DMS 273 (cell line): Measurements from ENCODE around the gene LINGO3.
A peak's percentile ranks its signal among the peaks of the same experiment; 100 is the strongest.
"Not testable (repeated sequence)": the region's sequence is repeated elsewhere in the genome, so short reads cannot be mapped to it uniquely, and the experiment has no call there.

Experiments used
- DNase-seq: peaks from one replicate; lab custom pipeline; 2025; ENCODE audit not compliant: unreplicated experiment; lab: John Stamatoyannopoulos, UW

Gene LINGO3, protein sequence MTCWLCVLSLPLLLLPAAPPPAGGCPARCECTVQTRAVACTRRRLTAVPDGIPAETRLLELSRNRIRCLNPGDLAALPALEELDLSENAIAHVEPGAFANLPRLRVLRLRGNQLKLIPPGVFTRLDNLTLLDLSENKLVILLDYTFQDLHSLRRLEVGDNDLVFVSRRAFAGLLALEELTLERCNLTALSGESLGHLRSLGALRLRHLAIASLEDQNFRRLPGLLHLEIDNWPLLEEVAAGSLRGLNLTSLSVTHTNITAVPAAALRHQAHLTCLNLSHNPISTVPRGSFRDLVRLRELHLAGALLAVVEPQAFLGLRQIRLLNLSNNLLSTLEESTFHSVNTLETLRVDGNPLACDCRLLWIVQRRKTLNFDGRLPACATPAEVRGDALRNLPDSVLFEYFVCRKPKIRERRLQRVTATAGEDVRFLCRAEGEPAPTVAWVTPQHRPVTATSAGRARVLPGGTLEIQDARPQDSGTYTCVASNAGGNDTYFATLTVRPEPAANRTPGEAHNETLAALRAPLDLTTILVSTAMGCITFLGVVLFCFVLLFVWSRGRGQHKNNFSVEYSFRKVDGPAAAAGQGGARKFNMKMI

DNA sequence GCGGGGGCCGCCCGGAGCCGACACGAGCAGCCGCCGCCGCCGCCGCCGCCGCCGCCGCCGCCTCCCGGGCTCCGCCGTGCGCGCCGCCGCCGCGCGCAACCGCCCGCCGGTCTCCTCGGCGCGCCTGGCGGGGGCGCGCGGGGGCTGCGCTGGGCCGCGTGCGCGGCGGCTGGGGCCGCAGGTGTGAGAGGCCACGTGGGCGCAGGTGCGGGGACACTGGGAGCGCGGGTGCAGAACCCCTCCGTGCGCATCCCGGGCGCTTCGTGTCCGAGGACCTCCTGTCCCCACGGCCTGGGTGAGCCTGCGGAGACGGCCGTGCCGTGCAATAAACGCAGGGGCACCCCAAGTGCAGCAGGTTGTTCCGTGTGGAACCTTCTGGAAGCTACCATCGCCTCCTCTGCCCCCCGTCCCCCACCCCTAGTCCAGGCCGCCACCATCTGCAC is at the start of gene LINGO3:
LINGO3 (minus strand) TSS at position 41 of the 443 bp plus-strand sequence. CDS start 16,378 bp downstream, outside the sequence.
- peak; percentile 68 for DNase-seq

DNA sequence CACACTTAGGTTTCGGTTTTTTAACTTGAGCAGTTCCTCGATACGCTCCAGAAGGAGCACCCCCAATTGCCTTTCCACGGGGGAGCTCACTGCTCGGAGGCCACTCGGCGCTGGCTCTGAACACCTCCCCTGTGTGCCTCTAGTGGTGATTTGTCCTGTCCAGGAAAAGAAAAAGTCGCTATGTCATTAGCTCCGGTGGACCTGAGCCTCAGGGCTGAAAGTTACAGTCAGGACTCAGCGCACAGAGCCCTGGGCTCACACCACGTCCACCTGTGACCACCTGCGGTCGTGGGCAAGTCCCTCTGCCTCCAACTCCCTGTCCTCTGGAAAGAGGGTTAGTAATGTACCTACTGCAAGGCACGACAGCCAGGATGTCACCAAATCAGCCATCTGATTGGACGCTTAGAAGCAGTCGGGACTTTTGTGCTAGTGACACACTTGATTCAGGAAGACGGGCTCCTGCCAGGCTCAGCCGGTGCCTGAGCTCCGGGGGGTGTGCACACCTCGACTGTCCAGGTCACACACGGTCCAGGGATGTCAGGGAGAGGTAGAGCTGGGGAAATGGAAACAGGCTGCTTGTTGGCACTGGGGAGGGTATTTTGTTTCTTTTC is 48.2 kb upstream of the LINGO3 start:
- no peak for DNase-seq

DNA sequence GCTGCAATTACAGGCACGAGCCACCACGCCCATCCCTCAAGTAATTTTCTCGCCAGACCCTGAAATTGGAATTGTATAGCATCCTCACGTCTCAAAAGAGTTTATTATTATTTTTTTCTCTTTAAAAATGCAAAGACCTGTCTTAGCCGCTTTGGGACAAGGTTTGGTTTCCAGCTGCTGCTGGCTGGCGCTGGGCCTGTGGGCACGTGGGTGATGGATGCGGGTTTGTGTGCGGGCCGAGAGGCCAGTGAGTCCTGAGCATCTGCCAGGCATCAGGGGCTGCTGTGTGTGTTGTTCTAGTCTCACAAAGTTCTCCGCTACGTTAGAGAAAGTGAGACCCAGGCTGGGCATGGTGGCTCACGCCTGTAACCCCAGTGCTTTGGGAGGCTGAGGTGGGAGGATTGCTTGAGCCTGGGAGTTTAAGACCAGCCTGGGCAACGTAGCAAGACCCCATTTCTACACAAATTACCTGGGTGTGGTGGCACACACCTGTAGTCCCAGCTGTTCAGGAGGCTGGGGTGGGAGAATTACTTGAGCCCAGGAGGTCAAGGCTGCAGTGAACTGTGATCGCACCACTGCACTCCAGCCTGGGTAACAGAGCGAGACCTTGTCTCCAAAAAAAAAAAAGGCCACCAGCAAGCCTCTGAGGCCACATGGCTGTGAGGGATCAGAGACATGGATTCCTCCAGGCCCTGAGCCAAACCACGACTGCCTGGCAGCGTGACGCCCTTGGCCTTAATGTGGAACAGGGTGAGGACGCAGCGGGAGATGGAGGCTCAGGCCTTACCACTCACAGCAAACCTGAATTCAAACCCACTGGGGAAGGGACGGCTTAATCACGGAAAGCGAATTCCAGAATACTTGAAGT is 47.4 kb upstream of the LINGO3 start:
- DNase-seq = no peak

DNA sequence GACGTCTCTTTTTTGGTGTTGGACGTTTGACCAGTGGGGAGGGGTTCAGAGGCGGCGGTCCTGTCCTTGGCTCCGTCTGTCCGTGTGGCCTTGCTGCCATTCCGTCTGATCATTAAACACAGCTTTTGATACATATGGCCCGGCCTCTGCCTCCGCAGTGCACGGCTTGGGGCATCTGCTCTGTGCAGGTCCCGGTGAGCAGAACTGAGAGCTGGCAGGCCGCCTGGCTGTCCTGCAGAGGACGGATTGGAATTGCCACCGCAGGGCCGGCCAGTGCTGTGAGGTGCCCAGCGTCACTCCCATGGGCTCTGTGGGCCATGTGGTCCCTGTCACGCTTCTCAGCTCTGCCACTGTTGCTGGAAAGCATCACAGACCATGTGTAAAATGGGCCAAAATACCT is 46.7 kb upstream of the LINGO3 start:
- no peak for DNase-seq

DNA sequence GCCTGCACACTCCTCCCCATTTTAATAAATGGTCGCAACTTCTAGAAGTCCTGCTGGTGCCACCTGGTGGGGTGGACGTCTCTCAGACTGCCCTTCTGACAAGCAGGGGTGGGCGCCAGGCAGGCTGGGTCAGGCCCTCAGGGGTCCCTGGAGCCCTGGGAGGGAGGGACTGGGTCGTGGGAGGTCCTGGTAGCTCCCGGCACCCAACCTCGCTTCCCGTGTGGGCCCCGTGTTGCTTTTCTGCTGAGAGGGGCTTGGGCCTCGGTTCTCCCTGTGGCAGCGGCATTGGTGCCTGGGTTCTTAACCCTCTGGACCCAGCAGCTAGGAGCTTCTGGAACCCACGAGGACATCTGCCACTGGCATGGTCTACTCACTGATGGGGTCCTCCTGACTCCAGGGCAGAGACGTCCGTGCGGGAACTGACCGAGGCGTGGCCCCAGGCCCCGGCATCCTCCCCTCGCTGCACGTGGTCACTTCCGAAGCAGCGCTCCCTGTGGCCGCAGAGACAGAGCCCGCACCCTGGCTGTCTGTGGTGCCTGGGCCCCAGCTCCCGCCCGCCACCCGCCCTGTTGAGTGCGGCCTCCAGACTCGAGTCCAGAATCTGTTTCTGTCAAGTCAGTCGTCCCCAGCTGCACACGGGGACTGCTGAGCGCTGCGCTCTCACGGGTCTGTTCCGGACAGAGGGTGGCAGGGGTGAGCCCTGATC is 46.1 kb upstream of the LINGO3 start:
- DNase-seq = no peak

DNA sequence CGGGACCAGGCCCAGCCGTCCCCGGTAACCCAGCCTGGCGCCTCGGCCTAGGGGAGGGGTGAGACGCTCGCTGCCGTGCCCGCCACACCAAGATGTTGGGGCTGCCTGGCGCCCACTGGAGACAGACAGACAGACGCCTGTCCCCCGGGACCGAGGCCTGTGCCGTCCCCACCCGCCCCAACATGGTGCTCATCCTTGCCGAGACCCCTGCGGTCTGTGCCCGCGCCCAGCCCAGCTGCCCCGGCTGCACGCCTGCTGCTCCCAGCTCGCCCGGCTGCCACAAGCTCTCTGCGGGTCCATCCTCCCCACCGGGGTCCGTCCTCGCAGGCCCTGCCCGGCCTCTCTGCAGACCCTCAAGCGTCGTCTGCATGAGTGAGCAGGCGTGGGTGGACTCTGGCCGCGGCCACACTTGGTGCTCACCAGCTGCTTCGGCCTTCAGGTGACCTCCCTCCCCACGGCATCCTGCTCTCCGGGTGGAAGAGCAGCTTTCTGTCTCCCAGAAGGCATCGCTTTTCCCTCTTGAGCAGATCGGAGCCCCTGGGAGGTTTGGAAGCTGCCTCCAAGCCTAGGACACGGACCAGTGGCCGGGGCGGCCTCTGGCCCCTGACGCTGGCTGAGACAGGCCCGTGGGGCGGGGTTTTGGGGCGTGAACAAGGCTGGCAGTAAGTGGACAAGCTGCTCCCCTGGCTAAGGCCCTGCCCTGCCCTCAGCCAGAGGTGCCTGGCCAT is 45.4 kb upstream of the LINGO3 start:
- DNase-seq = no peak

DNA sequence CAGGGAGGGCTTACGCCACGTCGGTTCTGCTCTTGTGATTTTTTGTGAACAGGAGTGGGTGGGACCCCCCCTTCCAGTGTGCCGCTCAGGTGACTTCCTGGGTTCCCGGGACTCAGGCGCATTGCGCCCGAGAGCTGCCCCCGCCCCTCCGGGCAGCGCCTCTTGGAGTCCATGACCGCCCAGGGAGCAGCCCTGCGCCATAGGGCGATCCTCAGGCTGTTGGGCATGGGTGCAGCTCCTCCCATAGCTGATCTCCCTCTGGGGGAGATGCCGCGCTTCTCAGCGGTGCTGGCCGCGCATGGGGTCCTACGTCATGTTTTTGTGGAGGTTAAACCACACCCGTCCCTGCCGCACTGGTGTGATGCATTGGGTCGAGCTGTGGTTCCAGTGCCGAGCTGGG is 44.2 kb upstream of the LINGO3 start:
- DNase-seq = no peak

DNA sequence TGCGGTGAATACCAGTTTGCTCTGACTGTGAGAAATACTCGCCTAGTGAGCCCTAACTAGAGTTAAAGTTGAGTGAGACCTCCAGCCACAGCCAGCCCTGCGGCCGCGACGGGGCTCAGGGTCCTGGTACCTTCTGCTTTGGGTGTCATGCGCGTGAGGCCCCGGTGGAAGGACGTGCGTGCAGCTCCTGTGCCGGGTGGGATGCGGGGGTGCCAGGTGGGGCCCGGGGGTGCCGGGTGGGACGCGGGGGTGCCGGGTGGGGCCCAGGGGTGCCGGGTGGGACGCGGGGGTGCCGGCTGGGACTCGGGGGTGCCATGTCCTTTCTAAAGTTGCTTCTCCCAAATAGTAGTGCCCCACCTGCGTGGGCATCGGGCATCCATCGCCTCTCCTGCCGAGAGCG is 43.6 kb upstream of the LINGO3 start:
- no peak for DNase-seq

DNA sequence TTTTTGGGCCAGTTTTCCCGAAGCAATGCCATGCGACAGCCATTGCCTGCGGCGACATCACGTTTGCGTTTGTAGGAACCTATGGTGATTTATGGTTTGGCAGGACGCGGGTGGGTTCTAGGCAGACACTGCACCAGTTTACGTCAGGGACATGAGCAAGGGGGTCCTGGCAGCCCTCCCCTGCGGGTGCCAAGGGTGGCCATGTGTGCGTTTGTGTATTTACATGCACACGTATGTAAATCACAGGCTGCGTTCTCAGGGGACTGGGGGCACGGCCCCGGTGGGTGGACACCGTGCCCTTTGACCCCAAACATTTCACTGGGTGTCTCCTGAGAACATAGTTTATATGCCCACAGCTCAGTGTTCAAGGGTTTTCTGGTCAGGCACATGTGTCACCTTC is 42.7 kb upstream of the LINGO3 start:
- DNase-seq = no peak

DNA sequence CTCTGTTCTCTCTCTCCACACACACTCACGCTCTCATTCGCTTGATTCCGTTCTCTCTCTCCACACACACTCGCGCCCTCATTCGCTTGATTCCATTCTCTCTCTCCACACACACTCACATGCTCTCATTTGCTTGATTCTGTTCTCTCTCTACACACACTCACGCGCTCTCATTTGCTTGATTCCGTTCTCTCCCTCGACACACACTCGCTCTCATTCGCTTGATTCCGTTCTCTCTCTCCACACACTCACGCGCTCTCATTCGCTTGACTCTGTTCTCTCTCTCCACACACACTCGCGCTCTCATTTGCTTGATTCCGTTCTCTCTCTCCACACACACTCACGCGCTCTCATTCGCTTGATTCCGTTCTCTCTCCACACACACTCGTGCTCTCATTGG is 41.9 kb upstream of the LINGO3 start:
- DNase-seq = not testable (repeated sequence)

DNA sequence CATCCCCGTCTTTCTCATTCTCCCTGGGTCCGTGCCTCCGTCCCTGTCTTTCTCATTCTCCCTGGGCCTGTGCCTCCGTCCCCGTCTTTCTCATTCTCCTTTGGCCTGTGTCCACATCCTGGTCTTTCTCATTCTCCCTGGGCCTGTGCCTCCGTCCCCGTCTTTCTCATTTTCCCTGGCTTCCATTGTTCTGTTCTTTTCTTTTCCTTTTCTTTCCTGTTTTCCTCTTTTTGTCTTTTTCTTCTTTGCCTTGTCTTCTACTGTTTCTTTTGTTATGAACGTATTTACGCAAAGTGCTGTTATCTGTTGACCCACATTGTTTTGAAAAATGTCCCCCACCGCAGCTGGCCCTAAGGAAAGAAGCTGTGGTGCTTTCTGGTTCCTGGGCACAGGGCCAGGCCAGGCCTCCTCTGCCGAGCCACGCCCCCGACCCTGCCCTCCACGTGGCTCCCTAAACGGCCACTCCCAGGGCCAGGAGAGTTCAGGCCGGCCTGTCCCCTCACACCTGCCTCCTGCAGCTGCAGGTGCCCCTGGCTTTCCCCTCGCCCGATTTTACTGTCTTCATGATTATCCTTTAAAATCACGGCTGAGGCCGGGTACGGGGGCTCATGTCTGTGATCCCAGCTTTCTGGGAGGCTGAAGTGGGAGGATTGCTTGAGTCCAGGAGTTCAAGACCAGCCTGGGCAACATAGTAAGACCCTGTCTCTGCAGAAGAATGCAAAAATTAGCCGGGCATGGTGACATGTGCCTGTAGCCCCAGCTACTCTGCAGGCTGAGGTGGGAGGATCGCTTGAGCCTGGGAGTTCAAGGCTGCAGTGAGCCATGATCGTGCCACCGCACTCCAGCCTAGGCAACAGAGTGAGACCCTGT is 38.1 kb upstream of the LINGO3 start:
- no peak for DNase-seq

DNA sequence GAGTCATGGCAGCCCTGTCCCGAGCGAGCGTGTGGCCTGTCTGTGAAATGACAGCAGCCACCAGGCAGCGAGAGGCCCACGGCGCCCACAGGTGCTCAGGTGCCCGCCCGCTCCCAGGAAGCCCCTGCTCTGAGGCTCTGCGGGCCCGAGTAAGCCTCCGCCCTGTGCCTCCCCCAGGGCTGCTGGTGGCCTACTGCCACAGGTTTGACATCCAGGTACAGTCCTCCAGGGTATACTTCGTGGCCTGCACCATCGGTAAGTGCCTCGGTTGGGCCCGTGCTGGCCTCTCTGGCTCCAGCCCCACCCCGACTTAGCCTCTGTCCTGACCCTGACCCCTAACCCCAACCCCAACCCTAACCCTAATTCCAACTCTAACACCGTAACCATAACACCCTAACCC is 37.1 kb upstream of the LINGO3 start:
- DNase-seq = no peak

DNA sequence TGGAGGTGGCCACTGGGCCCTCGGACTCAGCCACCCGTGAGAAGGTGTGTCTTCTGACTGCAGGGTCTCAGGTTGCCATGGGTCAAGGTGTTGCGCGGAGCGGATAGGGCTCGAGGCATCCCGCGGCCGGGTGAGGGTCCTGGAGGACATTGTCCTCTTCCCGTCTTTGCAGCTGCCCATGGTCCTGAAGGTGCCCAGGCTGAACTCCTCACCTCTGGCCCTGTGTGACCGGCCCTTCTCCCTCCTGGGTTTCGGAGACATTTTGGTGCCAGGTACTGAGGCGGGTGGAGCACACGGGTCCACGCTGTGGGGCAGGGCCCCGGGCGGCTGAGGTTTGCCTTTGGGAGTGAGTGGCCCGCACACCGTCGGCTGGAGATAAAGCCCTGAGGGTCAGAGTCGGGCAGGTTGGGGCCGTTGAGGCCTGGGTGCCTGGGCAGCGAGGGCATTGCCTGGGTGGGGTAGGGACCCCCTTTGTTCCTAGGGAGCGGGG is 36.5 kb upstream of the LINGO3 start:
- no peak for DNase-seq

DNA sequence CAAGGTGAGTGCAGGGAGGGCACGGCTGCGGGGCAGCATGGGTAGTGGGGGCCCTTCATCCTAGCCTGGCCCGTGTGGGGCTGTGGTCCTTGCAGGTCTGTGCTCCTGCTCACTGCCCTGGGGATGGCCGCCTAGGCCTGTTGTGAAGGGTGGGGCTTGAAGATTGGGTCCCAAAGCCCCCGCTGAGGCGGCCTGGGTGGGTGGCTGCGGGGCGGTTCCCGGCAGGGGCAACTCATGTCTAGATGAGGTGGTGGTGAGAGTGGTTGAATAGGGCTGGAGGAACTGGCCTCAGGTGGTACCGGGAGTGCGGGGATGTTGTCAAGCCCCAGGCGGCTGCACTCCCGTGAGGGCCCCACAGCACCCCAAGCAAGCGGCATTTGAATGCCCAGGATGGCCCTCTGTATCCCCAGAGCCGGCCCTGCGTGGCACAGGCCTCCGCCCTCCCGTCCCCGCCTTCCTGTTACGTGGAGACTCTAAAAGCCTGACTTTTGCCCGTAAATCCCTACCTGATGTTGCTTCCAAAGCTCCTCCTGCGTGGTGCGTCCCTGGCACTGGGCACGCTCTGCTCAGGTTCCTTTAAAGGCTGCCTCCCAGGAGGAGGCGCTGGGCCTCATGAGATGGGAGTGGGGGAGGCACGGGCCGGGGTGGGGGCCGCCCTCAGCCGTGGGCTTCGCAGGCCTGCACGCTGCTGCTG is 35.5 kb upstream of the LINGO3 start:
- no peak for DNase-seq

DNA sequence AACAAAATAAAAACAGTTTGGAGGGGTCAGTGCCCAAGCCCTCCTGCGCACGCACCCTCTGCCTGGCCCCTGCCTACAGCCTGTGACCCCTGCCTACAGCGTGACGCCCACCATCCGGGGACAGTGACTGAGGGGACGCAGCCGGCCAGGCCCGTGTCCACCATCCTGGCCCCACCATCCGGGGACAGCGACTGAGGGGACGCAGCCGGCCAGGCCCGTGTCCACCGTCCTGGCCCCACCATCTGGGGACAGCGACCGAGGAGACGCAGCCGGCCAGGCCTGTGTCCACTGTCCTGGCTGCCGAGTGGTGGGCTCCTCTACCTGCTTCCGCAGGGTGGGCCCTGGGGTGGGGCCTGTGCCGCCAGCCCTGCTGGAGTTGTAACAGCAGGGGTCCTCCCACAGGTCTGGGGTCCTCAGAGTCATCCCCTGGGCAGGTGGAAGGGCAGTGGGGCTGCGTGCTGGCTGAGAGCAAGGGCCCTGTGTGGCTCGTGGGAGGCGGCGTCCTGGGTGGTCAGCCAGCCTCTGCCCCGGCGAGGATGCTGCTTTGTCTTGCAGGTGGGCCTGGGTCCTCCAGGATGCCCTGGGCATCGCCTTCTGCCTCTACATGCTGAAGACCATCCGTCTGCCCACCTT is 34.8 kb upstream of the LINGO3 start:
- no peak for DNase-seq

DNA sequence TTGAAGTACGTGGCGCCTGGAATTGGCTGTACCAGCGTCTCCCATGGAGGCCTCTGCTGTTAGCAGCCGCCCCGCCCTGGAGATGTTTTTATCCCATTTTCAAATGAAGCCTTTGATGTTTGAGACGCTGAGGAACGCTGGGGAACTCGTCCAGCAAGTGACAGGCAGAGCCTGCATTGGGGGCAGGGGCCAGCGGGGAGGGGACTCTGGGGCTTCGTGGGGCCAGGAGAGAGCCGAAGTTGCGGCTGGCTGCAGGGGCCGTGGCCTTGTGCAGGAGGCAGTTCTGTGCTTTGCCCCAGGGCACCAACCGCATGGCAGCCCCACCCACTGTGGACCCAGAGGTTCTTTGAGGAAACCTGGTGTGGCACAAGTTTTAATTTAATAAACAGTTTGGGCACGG is 34.0 kb upstream of the LINGO3 start:
- no peak for DNase-seq

DNA sequence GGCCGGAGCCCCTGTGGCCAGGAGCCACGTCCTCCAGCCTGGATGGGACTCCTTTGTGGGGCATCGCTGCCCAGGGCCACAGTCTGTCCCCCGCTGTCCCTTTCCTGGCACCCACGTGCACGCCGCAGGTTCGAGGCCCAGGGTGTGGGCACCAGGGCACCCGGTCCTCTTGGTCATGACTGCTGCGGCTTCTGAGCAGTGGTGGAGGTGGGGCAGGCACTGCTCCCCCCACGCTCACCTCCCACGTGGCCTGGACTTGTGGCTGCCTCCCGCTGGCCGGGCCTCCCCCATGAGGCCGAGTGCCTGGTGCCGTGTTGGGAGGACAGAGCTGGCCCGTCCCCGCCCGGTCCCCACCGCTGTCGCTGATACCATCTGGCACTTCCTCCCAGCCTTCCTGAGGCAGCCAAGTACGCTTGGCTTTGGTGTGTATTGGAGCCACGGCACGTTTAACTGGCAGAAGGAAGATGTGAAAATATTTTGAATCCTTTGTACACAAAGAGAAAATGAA is 33.3 kb upstream of the LINGO3 start:
- DNase-seq = no peak
